Upper lobe of left lung (tissue), 6 donors: ENCODE measurements around the gene PNPLA8. TPM values are rescaled to one million over a fixed set of nuclear protein-coding genes. Genes with fewer than 3 reads are reported as not detected.

ENCODE experiments used
- ATAC-seq, 2 donors: fragments of 200-7000 bp; cut with Tn5 transposase; one replicate each; pipeline ENCODE4 v1.9.1; 2022; ENCODE audit warnings: mild to moderate bottlenecking in 2 of 2, moderate library complexity in 2 of 2; ENCODE audit not compliant: low FRiP score in 2 of 2
- DNase-seq, 2 donors: peaks; one replicate each; pipeline ENCODE4 v3.0.0-alpha.2; 2019 to 2020
- H3K27ac ChIP-seq, 4 donors: fragments of 200-600 bp; sonication (generic); one replicate each; pipeline ENCODE4 v1.5.1; 2016 to 2019
- H3K27me3 ChIP-seq, 4 donors: fragments of 200-600 bp; sonication (generic); one replicate each; pipeline ENCODE4 v1.5.1; 2017 to 2019
- H3K36me3 ChIP-seq, 4 donors: fragments of 200-600 bp; sonication (generic); one replicate each; pipeline ENCODE4 v1.5.1; 2016 to 2019
- H3K4me1 ChIP-seq, 4 donors: fragments of 200-600 bp; sonication (generic); one replicate each; pipeline ENCODE4 v1.5.1; 2018 to 2019
- H3K4me3 ChIP-seq, 4 donors: fragments of 200-600 bp; sonication (generic); one replicate each; pipeline ENCODE4 v1.5.1; 2017 to 2019; ENCODE audit warnings: mild to moderate bottlenecking in 2 of 4, moderate library complexity in 1 of 4
- H3K9me3 ChIP-seq, 4 donors: fragments of 200-600 bp; sonication (generic); one replicate each; pipeline ENCODE4 v1.5.1; 2018 to 2019
- CTCF ChIP-seq, 6 experiments: fragments of 450-650 bp in 4 of 6; fragments of 200-600 bp in 2 of 6; sonication (generic) in 2 of 6; IDR thresholded peaks; one replicate each; pipeline ENCODE4 v1.5.1; 2016 to 2019; ENCODE audit warnings: antibody characterized with exemption in 6 of 6
- EP300 ChIP-seq, 4 donors: sonication (generic); formaldehyde crosslinking; IDR thresholded peaks; one replicate each; pipeline ENCODE4 v1.5.1; 2017; ENCODE audit warnings: antibody characterized with exemption in 4 of 4, control low read depth in 2 of 4
- POLR2A ChIP-seq, 4 donors: fragments of 450-650 bp; IDR thresholded peaks; one replicate each; pipeline ENCODE4 v1.5.1; 2016 to 2017; ENCODE audit warnings: antibody characterized with exemption in 4 of 4, mild to moderate bottlenecking in 2 of 4
- POLR2AphosphoS5 ChIP-seq, 2 donors: sonication (generic); formaldehyde crosslinking; IDR thresholded peaks; one replicate each; pipeline ENCODE4 v1.5.1; 2017; ENCODE audit warnings: antibody characterized with exemption in 2 of 2
- WGBS, 2 donors: methylation state at CpG; one replicate each; pipeline ENCODE4 v1.1.5; 2017 to 2018; 5-methylcytosine and 5-hydroxymethylcytosine counted together
- total RNA-seq, 6 donors: library from RNA; depleted of rRNA in 4 of 6; stranded (reverse); fragments of >200 nt in 4 of 6; gene quantifications; one replicate each; pipeline versions ENCODE4 v1.1.0 to v1.2.1, GENCODE V29; 2016 to 2021
- donor health status: DM: no; HTN: no; CAD: no; lungs with moderate emphysema.
- donor health status: DM: no; HTN: yes; CAD: no; lungs with severe emphysema.

The PNPLA8 gene
- total RNA-seq, 6 donors from 2014 or later = 6.5 to 39.1 (median 23.9) TPM

- no peaks in the 10 kb centered on the region for H3K27me3 ChIP-seq
- H3K4me3 ChIP-seq = no peak overlapping the region
- no peak for TF ChIP-seq POLR2AphosphoS5 (IDR thresholded peaks at IDR 0.05)
- no peak for TF ChIP-seq CTCF (IDR thresholded peaks at IDR 0.05)
- TF ChIP-seq POLR2A (IDR thresholded peaks at IDR 0.05) = no peak
- TF ChIP-seq EP300 (IDR thresholded peaks at IDR 0.05) = no peak
- no peak overlapping the region for H3K27ac ChIP-seq
- ATAC-seq (no peak), DNase-seq (no peak)
- no peaks in the 10 kb centered on the region for H3K9me3 ChIP-seq
- no peaks in the 10 kb centered on the region for H3K36me3 ChIP-seq
- WGBS, 2 donors = 72 to 85% methylated on average over 2 of the region's 2 CpGs
- H3K4me1 ChIP-seq = no peaks in the 10 kb centered on the region
Measured at GRCh38 chr7:108537229-108537628, 11.3 kb upstream of the PNPLA8 start.

GRCh38 chr7:108535744-108536143, 9.8 kb upstream of the PNPLA8 start:
- H3K4me3 ChIP-seq = no peak overlapping the region
- H3K9me3 ChIP-seq = no peaks in the 10 kb centered on the region
- no peak overlapping the region for H3K27ac ChIP-seq
- TF ChIP-seq POLR2AphosphoS5 (IDR thresholded peaks at IDR 0.05) = no peak
- no peak for TF ChIP-seq POLR2A (IDR thresholded peaks at IDR 0.05)
- no peak for TF ChIP-seq CTCF (IDR thresholded peaks at IDR 0.05)
- TF ChIP-seq EP300 (IDR thresholded peaks at IDR 0.05) = no peak
- no peaks in the 10 kb centered on the region for H3K27me3 ChIP-seq
- WGBS, 2 donors = 34 to 38% methylated on average over 1 of the region's 1 CpG
- DNase-seq (no peak), ATAC-seq (no peak)
- no peaks in the 10 kb centered on the region for H3K4me1 ChIP-seq
- H3K36me3 ChIP-seq = no peaks in the 10 kb centered on the region

GRCh38 chr7:108535257-108535656, 9.3 kb upstream of the PNPLA8 start:
- no peak overlapping the region for H3K27ac ChIP-seq
- WGBS, 2 donors = 68 to 72% methylated on average over 5 of the region's 5 CpGs

GRCh38 chr7:108533712-108534111, 7.8 kb upstream of the PNPLA8 start:
- no peaks in the 10 kb centered on the region for H3K4me1 ChIP-seq
- no peak for TF ChIP-seq EP300 (IDR thresholded peaks at IDR 0.05)
- TF ChIP-seq POLR2A (IDR thresholded peaks at IDR 0.05) = no peak
- no peak for TF ChIP-seq CTCF (IDR thresholded peaks at IDR 0.05)
- no peak for TF ChIP-seq POLR2AphosphoS5 (IDR thresholded peaks at IDR 0.05)
- H3K36me3 ChIP-seq = no peaks in the 10 kb centered on the region
- H3K27me3 ChIP-seq = no peaks in the 10 kb centered on the region
- ATAC-seq = no peak
- 94 to 97% methylated on average over 3 of the region's 3 CpGs for WGBS, 2 donors
- no peak overlapping the region for H3K4me3 ChIP-seq
- DNase-seq = no peak
- no peak overlapping the region for H3K27ac ChIP-seq
- no peaks in the 10 kb centered on the region for H3K9me3 ChIP-seq

More at GRCh38 chr7:108535257-108535656, 9.3 kb upstream of the PNPLA8 start:
- Histone ChIP-seq H3K4me1 (no peaks in the 10 kb centered on the region), H3K27me3 (no peaks in the 10 kb centered on the region), H3K36me3 (no peaks in the 10 kb centered on the region), H3K9me3 (no peaks in the 10 kb centered on the region), H3K4me3 (no peak overlapping the region)
- TF ChIP-seq POLR2AphosphoS5 (IDR thresholded peaks at IDR 0.05) (no peak), CTCF (IDR thresholded peaks at IDR 0.05) (no peak), EP300 (IDR thresholded peaks at IDR 0.05) (no peak), POLR2A (IDR thresholded peaks at IDR 0.05) (no peak)
- DNase-seq (no peak), ATAC-seq (no peak)

GRCh38 chr7:108529341-108529740, 3.4 kb upstream of the PNPLA8 start:
- Histone ChIP-seq H3K27me3 (no peaks in the 10 kb centered on the region), H3K4me1 (peaks cover 7 to 14% (median 10%) of the 10 kb centered on the region in 4 donors), H3K27ac (no peak overlapping the region), H3K9me3 (no peaks in the 10 kb centered on the region), H3K36me3 (no peaks in the 10 kb centered on the region), H3K4me3 (no peak overlapping the region)
- WGBS, 2 donors = 65 to 69% methylated on average over 3 of the region's 3 CpGs
- DNase-seq (no peak), ATAC-seq (no peak)
- no peak for TF ChIP-seq EP300 (IDR thresholded peaks at IDR 0.05)
- TF ChIP-seq POLR2A (IDR thresholded peaks at IDR 0.05) = no peak
- TF ChIP-seq CTCF (IDR thresholded peaks at IDR 0.05) = no peak
- no peak for TF ChIP-seq POLR2AphosphoS5 (IDR thresholded peaks at IDR 0.05)
